H9 (cell line): ENCODE results near the gene ATRNL1. TPM values are rescaled to one million over a fixed set of nuclear protein-coding genes. Genes with fewer than 3 reads are reported as not detected.

ENCODE experiments used
- DNase-seq: peaks from one replicate; pipeline ENCODE4 v3.0.0-alpha.2; 2017
- H2AFZ ChIP-seq: one replicate; pipeline ENCODE4 v1.6.1; 2013; ENCODE audit warnings: mild to moderate bottlenecking, low read length, control low read depth, moderate library complexity
- H2AK5ac ChIP-seq: 2 replicates; pipeline ENCODE4 v1.6.1; 2013; ENCODE audit warnings: low read length, control low read depth, mixed read lengths; ENCODE audit not compliant: insufficient read length
- H2BK120ac ChIP-seq: one replicate; pipeline ENCODE4 v1.6.1; 2013; ENCODE audit warnings: low read depth, mild to moderate bottlenecking, low read length, control low read depth, inconsistent platforms; ENCODE audit not compliant: poor library complexity, severe bottlenecking
- H2BK12ac ChIP-seq: 2 replicates; pipeline ENCODE4 v1.6.1; 2013; ENCODE audit warnings: low read length, control low read depth, mixed read lengths, low read depth; ENCODE audit not compliant: insufficient read length
- H2BK15ac ChIP-seq: 2 replicates; pipeline ENCODE4 v1.6.1; 2013; ENCODE audit warnings: low read depth, low read length, control low read depth
- H2BK20ac ChIP-seq: one replicate; pipeline ENCODE4 v1.6.1; 2013; ENCODE audit warnings: low read depth, mild to moderate bottlenecking, low read length, control low read depth, inconsistent platforms; ENCODE audit not compliant: poor library complexity, severe bottlenecking
- H2BK5ac ChIP-seq: 2 replicates; pipeline ENCODE4 v1.6.1; 2013; ENCODE audit warnings: low read length, control low read depth, mixed read lengths; ENCODE audit not compliant: insufficient read length
- H3K14ac ChIP-seq: 2 replicates; pipeline ENCODE4 v1.6.1; 2013; ENCODE audit warnings: low read length, control low read depth; ENCODE audit not compliant: insufficient read depth
- H3K18ac ChIP-seq: 2 replicates; pipeline ENCODE4 v1.6.1; 2013; ENCODE audit warnings: low read depth, mild to moderate bottlenecking, mixed read lengths, low read length, control low read depth; ENCODE audit not compliant: insufficient read length
- H3K23ac ChIP-seq: 2 replicates; pipeline ENCODE4 v1.6.1; 2013; ENCODE audit warnings: low read length, control low read depth, mixed read lengths, low read depth; ENCODE audit not compliant: insufficient read length
- H3K23me2 ChIP-seq: 2 replicates; pipeline ENCODE4 v1.6.1; 2013; ENCODE audit warnings: low read depth, mild to moderate bottlenecking, mixed read lengths, low read length, control low read depth; ENCODE audit not compliant: insufficient read length, poor library complexity, severe bottlenecking
- H3K27ac ChIP-seq: 2 replicates; pipeline ENCODE4 v1.5.1; 2013; ENCODE audit warnings: low read length, control low read depth, mixed read lengths, low read depth; ENCODE audit not compliant: insufficient read length
- H3K27me3 ChIP-seq: 2 replicates; pipeline ENCODE4 v1.6.1; 2013; ENCODE audit warnings: low read length, control low read depth, inconsistent platforms; ENCODE audit not compliant: insufficient read depth
- H3K4ac ChIP-seq: 2 replicates; pipeline ENCODE4 v1.6.1; 2013; ENCODE audit warnings: low read depth, mild to moderate bottlenecking, control low read depth, inconsistent platforms, low read length, moderate library complexity
- H3K4me1 ChIP-seq: 2 replicates; pipeline ENCODE4 v1.6.1; 2013; ENCODE audit warnings: low read length, control low read depth, inconsistent platforms; ENCODE audit not compliant: insufficient read depth
- H3K4me2 ChIP-seq: 2 replicates; pipeline ENCODE4 v1.6.1; 2013; ENCODE audit warnings: low read length, control low read depth, mixed read lengths; ENCODE audit not compliant: insufficient read length, insufficient read depth
- H3K56ac ChIP-seq: 2 replicates; pipeline ENCODE4 v1.6.1; 2013; ENCODE audit warnings: low read depth, mild to moderate bottlenecking, mixed read lengths, low read length, control low read depth; ENCODE audit not compliant: insufficient read length
- H3K79me1 ChIP-seq: 2 replicates; pipeline ENCODE4 v1.6.1; 2013; ENCODE audit warnings: low read depth, mild to moderate bottlenecking, moderate library complexity, low read length, control low read depth, inconsistent platforms; ENCODE audit not compliant: insufficient read depth, poor library complexity, severe bottlenecking
- H3K79me2 ChIP-seq: 2 replicates; pipeline ENCODE4 v1.6.1; 2013; ENCODE audit warnings: low read length, control low read depth, inconsistent platforms; ENCODE audit not compliant: insufficient read depth
- H3K9ac ChIP-seq: 2 replicates; pipeline ENCODE4 v1.6.1; 2013; ENCODE audit warnings: low read length, control low read depth, mixed read lengths; ENCODE audit not compliant: insufficient read length; ENCODE audit errors: extremely low read depth
- H3K9me3 ChIP-seq: one replicate; pipeline ENCODE4 v1.6.1; 2013; ENCODE audit warnings: low read depth, low read length, inconsistent platforms; ENCODE audit not compliant: control insufficient read depth
- H3T11ph ChIP-seq: one replicate; pipeline ENCODE4 v1.6.1; 2013; ENCODE audit warnings: mild to moderate bottlenecking, low read length, control low read depth, inconsistent platforms
- H4K20me1 ChIP-seq: one replicate; pipeline ENCODE4 v1.6.1; 2013; ENCODE audit not compliant: control insufficient read depth, insufficient read length, insufficient read depth
- H4K5ac ChIP-seq: 2 replicates; pipeline ENCODE4 v1.6.1; 2013; ENCODE audit warnings: low read depth, mild to moderate bottlenecking, mixed read lengths, low read length, control low read depth; ENCODE audit not compliant: insufficient read length
- H4K8ac ChIP-seq: replicated peaks from 2 replicates; pipeline ENCODE4 v1.6.1; 2013; ENCODE audit warnings: low read length, control low read depth, mixed read lengths, low read depth; ENCODE audit not compliant: insufficient read length
- H4K91ac ChIP-seq: 2 replicates; pipeline ENCODE4 v1.6.1; 2013; ENCODE audit warnings: low read depth, mild to moderate bottlenecking, moderate library complexity, mixed read lengths, low read length, control low read depth; ENCODE audit not compliant: insufficient read length
- H3K27ac Mint-ChIP-seq, 3 experiments: 2 replicates in 2 of 3; 3 replicates in 1 of 3; pipeline ENCODE4 v1.8.0; 2020 to 2021; ENCODE audit warnings: mixed read lengths in 3 of 3, mild to moderate bottlenecking in 1 of 3, moderate library complexity in 1 of 3
- H3K27me3 Mint-ChIP-seq: 2 replicates; pipeline ENCODE4 v1.8.0; 2021; ENCODE audit warnings: low read depth, mild to moderate bottlenecking, moderate library complexity, mixed read lengths
- H3K36me3 Mint-ChIP-seq, 3 experiments: 2 replicates in 2 of 3; 3 replicates in 1 of 3; pipeline ENCODE4 v1.8.0; 2020 to 2021; ENCODE audit warnings: low read depth in 3 of 3, mixed read lengths in 3 of 3; ENCODE audit not compliant: insufficient read depth in 1 of 3
- H3K4me1 Mint-ChIP-seq, 2 experiments: 2 replicates each; pipeline ENCODE4 v1.8.0; 2020; ENCODE audit warnings: mixed read lengths in 2 of 2
- H3K4me3 Mint-ChIP-seq, 2 experiments: 2 replicates in 1 of 2; 3 replicates in 1 of 2; pipeline ENCODE4 v1.8.0; 2020 to 2021; ENCODE audit warnings: mild to moderate bottlenecking in 2 of 2, mixed read lengths in 2 of 2, moderate library complexity in 1 of 2
- H3K9me3 Mint-ChIP-seq, 2 experiments: 2 replicates in 1 of 2; 3 replicates in 1 of 2; pipeline ENCODE4 v1.8.0; 2020; ENCODE audit warnings: mild to moderate bottlenecking in 2 of 2, mixed read lengths in 2 of 2, moderate library complexity in 1 of 2
- WGBS: extraction: QIAGEN DNeasy Blood & Tissue Kit; methylation state at CpG from one replicate; pipeline ENCODE4 v1.1.7; 2013; ENCODE audit warnings: missing lambda C conversion rate, low lambda C conversion rate, mixed read lengths; ENCODE audit not compliant: insufficient read length; ENCODE audit errors: extremely low coverage; 5-methylcytosine and 5-hydroxymethylcytosine counted together
- total RNA-seq: library from RNA; stranded (reverse); gene quantifications from 2 replicates; pipeline ENCODE4 v1.2.1, GENCODE V29; 2021
- TF ChIP-seq, protein P1 (sequence below): fragments of 200-600 bp; sonication (generic); conservative IDR thresholded peaks from 3 replicates; pipeline ENCODE4 v1.8.0; 2021; ENCODE audit warnings: antibody characterized with exemption, mild to moderate bottlenecking

Gene ATRNL1
- total RNA-seq, 1 experiment from 2014 or later: 9.2 TPM

DNA sequence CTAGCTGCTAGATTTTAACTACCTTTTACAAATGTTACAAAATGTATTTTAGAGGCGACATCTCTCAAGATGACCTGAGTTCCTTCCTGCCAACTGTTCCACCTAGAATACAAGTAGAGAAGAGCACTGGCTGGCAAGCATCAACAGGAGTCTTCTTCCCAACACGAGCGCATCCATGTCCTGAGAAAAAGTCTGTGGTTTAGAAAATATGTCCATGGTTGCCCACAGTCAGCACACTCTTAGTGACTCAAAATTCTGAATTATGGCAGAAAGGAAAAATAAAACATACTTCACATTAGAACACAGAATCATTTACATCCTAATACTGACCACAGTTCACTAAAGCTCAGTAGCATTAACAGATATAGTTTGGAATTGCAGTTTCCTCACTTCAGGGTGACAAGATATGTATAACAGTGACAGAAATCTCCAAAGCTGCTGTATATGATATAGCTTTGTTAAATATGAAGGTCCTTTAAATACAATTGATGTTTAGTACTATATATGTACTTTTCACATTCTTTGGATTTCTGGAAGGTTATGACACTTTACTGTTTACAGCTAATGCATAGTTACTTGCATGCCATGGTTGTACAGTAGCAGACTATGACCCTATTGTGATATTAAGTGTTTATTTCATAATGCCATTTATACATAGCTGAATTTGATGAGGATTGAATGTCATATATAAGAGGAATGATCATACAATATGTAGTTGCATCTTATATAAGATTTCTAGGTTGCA lies 852.7 kb downstream of the ATRNL1 start:
- Histone ChIP-seq H3K27me3 (no peaks in the 10 kb centered on the region), H3T11ph (no peak overlapping the region), H2BK5ac (no peak overlapping the region), H2BK12ac (no peak overlapping the region), H2BK15ac (no peak overlapping the region), H2AK5ac (no peak overlapping the region), H3K9ac (no peak overlapping the region), H4K20me1 (no peaks in the 10 kb centered on the region), H3K9me3 (no peaks in the 10 kb centered on the region), H4K8ac (no peak overlapping the region), H3K4me1 (no peaks in the 10 kb centered on the region), H3K56ac (no peak overlapping the region), H3K4me2 (no peak overlapping the region), H3K27ac (no peak overlapping the region), H2BK120ac (no peak overlapping the region), H3K4ac (no peak overlapping the region), H3K18ac (no peak overlapping the region), H3K79me1 (no peaks in the 10 kb centered on the region), H3K14ac (no peak overlapping the region), H3K23ac (no peak overlapping the region), H2BK20ac (no peak overlapping the region), H3K79me2 (no peaks in the 10 kb centered on the region), H3K23me2 (no peaks in the 10 kb centered on the region), H4K5ac (no peak overlapping the region), H2AFZ (no peak overlapping the region), H4K91ac (no peak overlapping the region)
- Mint-ChIP-seq H3K9me3 (no peaks in the 10 kb centered on the region), H3K4me3 (no peak overlapping the region), H3K27ac (peak overlapping the region in 1 of 3 experiments; percentile 59; a peak in 1 of 7 replicates), H3K4me1 (peaks cover 7 to 10% of the 10 kb centered on the region in 2 experiments), H3K27me3 (no peaks in the 10 kb centered on the region), H3K36me3 (no peaks in the 10 kb centered on the region)
- TF ChIP-seq, protein P1, sequence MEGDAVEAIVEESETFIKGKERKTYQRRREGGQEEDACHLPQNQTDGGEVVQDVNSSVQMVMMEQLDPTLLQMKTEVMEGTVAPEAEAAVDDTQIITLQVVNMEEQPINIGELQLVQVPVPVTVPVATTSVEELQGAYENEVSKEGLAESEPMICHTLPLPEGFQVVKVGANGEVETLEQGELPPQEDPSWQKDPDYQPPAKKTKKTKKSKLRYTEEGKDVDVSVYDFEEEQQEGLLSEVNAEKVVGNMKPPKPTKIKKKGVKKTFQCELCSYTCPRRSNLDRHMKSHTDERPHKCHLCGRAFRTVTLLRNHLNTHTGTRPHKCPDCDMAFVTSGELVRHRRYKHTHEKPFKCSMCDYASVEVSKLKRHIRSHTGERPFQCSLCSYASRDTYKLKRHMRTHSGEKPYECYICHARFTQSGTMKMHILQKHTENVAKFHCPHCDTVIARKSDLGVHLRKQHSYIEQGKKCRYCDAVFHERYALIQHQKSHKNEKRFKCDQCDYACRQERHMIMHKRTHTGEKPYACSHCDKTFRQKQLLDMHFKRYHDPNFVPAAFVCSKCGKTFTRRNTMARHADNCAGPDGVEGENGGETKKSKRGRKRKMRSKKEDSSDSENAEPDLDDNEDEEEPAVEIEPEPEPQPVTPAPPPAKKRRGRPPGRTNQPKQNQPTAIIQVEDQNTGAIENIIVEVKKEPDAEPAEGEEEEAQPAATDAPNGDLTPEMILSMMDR: no peak
- no peak for DNase-seq
- WGBS: no CpG with 5 or more reads among the region's 3 CpGs
